HEK293 (cell line): Measurements from ENCODE around the gene MCTS1.

Experiments
- CTCF ChIA-PET: fragments of 350-600 bp; formaldehyde crosslinking; extraction: SDS; loops from one replicate; lab custom pipeline; 2021; ENCODE audit warnings: antibody characterized with exemption; lab: Yijun Ruan, JAX
- POLR2A ChIA-PET: fragments of 300-600 bp; formaldehyde crosslinking; extraction: SDS; loops from one replicate; lab custom pipeline; 2020; ENCODE audit warnings: antibody characterized with exemption, inconsistent platforms; lab: Yijun Ruan, JAX
- H3K27ac ChIP-seq: fragments of 200-500 bp; sonication (Bioruptor generic); 2 replicates; pipeline ENCODE4 v1.5.1; 2014; ENCODE audit warnings: low read depth, low read length, control low read depth, inconsistent platforms; ENCODE audit errors: extremely low read depth
- H3K36me3 ChIP-seq, 2 experiments: fragments of 200-500 bp in 1 of 2; sonication (Bioruptor generic) in 1 of 2; 1 replicate in 1 of 2; 2 replicates in 1 of 2; pipeline ENCODE4 v1.5.1; 2014 to 2017; ENCODE audit warnings: inconsistent platforms in 2 of 2, low read length in 2 of 2; ENCODE audit not compliant: control insufficient read depth in 2 of 2, insufficient read depth in 1 of 2
- H3K4me1 ChIP-seq: fragments of 200-500 bp; sonication (Bioruptor generic); 2 replicates; pipeline ENCODE4 v1.5.1; 2014; ENCODE audit warnings: mild to moderate bottlenecking, low read length, inconsistent platforms; ENCODE audit not compliant: control insufficient read depth, insufficient read depth
- H3K4me3 ChIP-seq: 2 replicates; pipeline ENCODE4 v1.5.1; 2011; ENCODE audit warnings: low read depth, mild to moderate bottlenecking, control low read depth, low read length, moderate library complexity
- H3K9me3 ChIP-seq: fragments of 200-500 bp; sonication (Bioruptor generic); 2 replicates; pipeline ENCODE4 v1.5.1; 2014; ENCODE audit warnings: low read depth, low read length, inconsistent platforms; ENCODE audit not compliant: control insufficient read depth, insufficient read depth
- BCL11A ChIP-seq: fragments of 450-650 bp; formaldehyde crosslinking; IDR thresholded peaks from 2 replicates; pipeline ENCODE4 v1.5.1; 2016; ENCODE audit warnings: low read depth, missing biosample characterization, missing genetic modification characterization
- GLIS2 ChIP-seq: fragments of 450-650 bp; formaldehyde crosslinking; IDR thresholded peaks from 2 replicates; pipeline ENCODE4 v1.5.1; 2016; ENCODE audit warnings: missing biosample characterization, missing genetic modification characterization
- KLF1 ChIP-seq: fragments of 450-650 bp; formaldehyde crosslinking; IDR thresholded peaks from 2 replicates; pipeline ENCODE4 v1.5.1; 2016; ENCODE audit warnings: missing biosample characterization, missing genetic modification characterization
- KLF9 ChIP-seq: fragments of 450-650 bp; formaldehyde crosslinking; IDR thresholded peaks from 2 replicates; pipeline ENCODE4 v1.5.1; 2016; ENCODE audit warnings: missing biosample characterization, missing genetic modification characterization, low read depth
- PRDM1 ChIP-seq: fragments of 450-650 bp; formaldehyde crosslinking; IDR thresholded peaks from 2 replicates; pipeline ENCODE4; 2016; ENCODE audit warnings: missing biosample characterization, missing genetic modification characterization
- SCRT2 ChIP-seq: fragments of 450-650 bp; formaldehyde crosslinking; IDR thresholded peaks from 2 replicates; pipeline ENCODE4 v1.5.1; 2016; ENCODE audit warnings: missing biosample characterization, missing genetic modification characterization
- SP3 ChIP-seq: fragments of 450-650 bp; formaldehyde crosslinking; IDR thresholded peaks from 2 replicates; pipeline ENCODE4 v1.5.1; 2016; ENCODE audit warnings: missing biosample characterization, missing genetic modification characterization
- WT1 ChIP-seq: fragments of 450-650 bp; formaldehyde crosslinking; IDR thresholded peaks from 2 replicates; pipeline ENCODE4 v1.5.1; 2016; ENCODE audit warnings: missing biosample characterization, missing genetic modification characterization
- ZBTB48 ChIP-seq: fragments of 450-650 bp; formaldehyde crosslinking; IDR thresholded peaks from 2 replicates; pipeline ENCODE4 v1.5.1; 2016; ENCODE audit warnings: missing biosample characterization, missing genetic modification characterization
- ZBTB7A ChIP-seq: fragments of 450-650 bp; formaldehyde crosslinking; IDR thresholded peaks from 2 replicates; pipeline ENCODE4 v1.5.1; 2016; ENCODE audit warnings: low read depth, missing biosample characterization, missing genetic modification characterization
- ZNF2 ChIP-seq: fragments of 450-650 bp; formaldehyde crosslinking; IDR thresholded peaks from 2 replicates; pipeline ENCODE4 v1.5.1; 2016; ENCODE audit warnings: missing biosample characterization, missing genetic modification characterization
- ZNF26 ChIP-seq: fragments of 450-650 bp; formaldehyde crosslinking; IDR thresholded peaks from 2 replicates; pipeline ENCODE4 v1.5.1; 2016; ENCODE audit warnings: missing biosample characterization, missing genetic modification characterization
- ZNF335 ChIP-seq: fragments of 450-650 bp; formaldehyde crosslinking; conservative IDR thresholded peaks from 2 replicates; pipeline ENCODE4 v1.5.1; 2016; ENCODE audit warnings: missing biosample characterization, missing genetic modification characterization
- ZNF341 ChIP-seq: fragments of 450-650 bp; formaldehyde crosslinking; IDR thresholded peaks from 2 replicates; pipeline ENCODE4; 2016; ENCODE audit warnings: low read depth, missing biosample characterization, missing genetic modification characterization
- ZNF510 ChIP-seq: fragments of 450-650 bp; formaldehyde crosslinking; IDR thresholded peaks from 2 replicates; pipeline ENCODE4 v1.5.1; 2018; ENCODE audit warnings: mild to moderate bottlenecking, missing genetic modification characterization, missing biosample characterization; ENCODE audit not compliant: insufficient replicate concordance
- ZNF513 ChIP-seq: fragments of 450-650 bp; IDR thresholded peaks from 2 replicates; pipeline ENCODE4 v1.5.1; 2018; ENCODE audit warnings: missing biosample characterization, missing genetic modification characterization
- ZXDB ChIP-seq: fragments of 450-650 bp; formaldehyde crosslinking; IDR thresholded peaks from 2 replicates; pipeline ENCODE4 v1.5.1; 2016; ENCODE audit warnings: missing biosample characterization, missing genetic modification characterization
- TF ChIP-seq, protein P1 (sequence below): fragments of 450-650 bp; formaldehyde crosslinking; conservative IDR thresholded peaks from 2 replicates; pipeline ENCODE4 v1.5.1; 2016; ENCODE audit warnings: low read depth, missing biosample characterization, missing genetic modification characterization
- TF ChIP-seq, protein P2 (sequence below): fragments of 450-650 bp; formaldehyde crosslinking; IDR thresholded peaks from 2 replicates; pipeline ENCODE4 v1.5.1; 2017; ENCODE audit warnings: missing biosample characterization, missing genetic modification characterization

MCTS1 gene

GRCh38 chrX:120561634-120562568, 42.0 kb upstream of the MCTS1 start (continued):
- TF ChIP-seq ZBTB48 = peak; percentile 94
- TF ChIP-seq KLF1 (tag by site-specific recombination) = no peak
- TF ChIP-seq KLF9 (tag by site-specific recombination) = no peak
- TF ChIP-seq ZBTB7A (tag by site-specific recombination) = no peak
- no peak for TF ChIP-seq GLIS2 (tag by site-specific recombination)
- no peak for TF ChIP-seq ZNF26
- TF ChIP-seq ZXDB (tag by site-specific recombination) = no peak
- TF ChIP-seq WT1 = peak; percentile 87
- peak; percentile 55; the same call in 1 of the 2 replicates for TF ChIP-seq ZNF335 (tag by site-specific recombination)
- peak; percentile 79 for TF ChIP-seq ZNF513
- TF ChIP-seq, protein P1, sequence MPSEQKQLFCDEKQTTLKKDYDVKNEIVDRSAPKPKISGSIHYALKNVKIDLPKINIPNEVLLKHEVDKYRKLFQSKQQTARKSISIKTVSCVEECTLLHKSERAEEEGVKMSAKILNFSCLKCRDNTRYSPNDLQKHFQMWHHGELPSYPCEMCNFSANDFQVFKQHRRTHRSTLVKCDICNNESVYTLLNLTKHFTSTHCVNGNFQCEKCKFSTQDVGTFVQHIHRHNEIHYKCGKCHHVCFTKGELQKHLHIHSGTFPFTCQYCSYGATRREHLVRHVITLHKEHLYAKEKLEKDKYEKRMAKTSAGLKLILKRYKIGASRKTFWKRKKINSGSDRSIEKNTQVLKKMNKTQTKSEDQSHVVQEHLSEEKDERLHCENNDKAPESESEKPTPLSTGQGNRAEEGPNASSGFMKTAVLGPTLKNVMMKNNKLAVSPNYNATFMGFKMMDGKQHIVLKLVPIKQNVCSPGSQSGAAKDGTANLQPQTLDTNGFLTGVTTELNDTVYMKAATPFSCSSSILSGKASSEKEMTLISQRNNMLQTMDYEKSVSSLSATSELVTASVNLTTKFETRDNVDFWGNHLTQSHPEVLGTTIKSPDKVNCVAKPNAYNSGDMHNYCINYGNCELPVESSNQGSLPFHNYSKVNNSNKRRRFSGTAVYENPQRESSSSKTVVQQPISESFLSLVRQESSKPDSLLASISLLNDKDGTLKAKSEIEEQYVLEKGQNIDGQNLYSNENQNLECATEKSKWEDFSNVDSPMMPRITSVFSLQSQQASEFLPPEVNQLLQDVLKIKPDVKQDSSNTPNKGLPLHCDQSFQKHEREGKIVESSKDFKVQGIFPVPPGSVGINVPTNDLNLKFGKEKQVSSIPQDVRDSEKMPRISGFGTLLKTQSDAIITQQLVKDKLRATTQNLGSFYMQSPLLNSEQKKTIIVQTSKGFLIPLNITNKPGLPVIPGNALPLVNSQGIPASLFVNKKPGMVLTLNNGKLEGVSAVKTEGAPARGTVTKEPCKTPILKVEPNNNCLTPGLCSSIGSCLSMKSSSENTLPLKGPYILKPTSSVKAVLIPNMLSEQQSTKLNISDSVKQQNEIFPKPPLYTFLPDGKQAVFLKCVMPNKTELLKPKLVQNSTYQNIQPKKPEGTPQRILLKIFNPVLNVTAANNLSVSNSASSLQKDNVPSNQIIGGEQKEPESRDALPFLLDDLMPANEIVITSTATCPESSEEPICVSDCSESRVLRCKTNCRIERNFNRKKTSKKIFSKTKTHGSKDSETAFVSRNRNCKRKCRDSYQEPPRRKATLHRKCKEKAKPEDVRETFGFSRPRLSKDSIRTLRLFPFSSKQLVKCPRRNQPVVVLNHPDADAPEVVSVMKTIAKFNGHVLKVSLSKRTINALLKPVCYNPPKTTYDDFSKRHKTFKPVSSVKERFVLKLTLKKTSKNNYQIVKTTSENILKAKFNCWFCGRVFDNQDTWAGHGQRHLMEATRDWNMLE (tag by site-specific recombination) = no peak
- peak; percentile 30 for TF ChIP-seq SP3 (tag by site-specific recombination)
- TF ChIP-seq BCL11A = no peak
- TF ChIP-seq ZNF341 (tag by site-specific recombination) = peak; percentile 85
- TF ChIP-seq ZNF2 (tag by site-specific recombination) = no peak
- peak; percentile 90 for TF ChIP-seq SCRT2 (tag by site-specific recombination)
- no peak for TF ChIP-seq ZNF510 (tag by site-specific recombination)

- POLR2A ChIA-PET = no interaction called here
- Histone ChIP-seq H3K4me1 (no peaks in the 10 kb centered on the region), H3K4me3 (no peak overlapping the region), H3K9me3 (no peaks in the 10 kb centered on the region), H3K27ac (no peak overlapping the region), H3K36me3 (peaks cover 0 to 3% of the 10 kb centered on the region in 2 experiments; a peak in 1 of 3 replicates)
- CTCF ChIA-PET = no interaction called here
- TF ChIP-seq, protein P2, sequence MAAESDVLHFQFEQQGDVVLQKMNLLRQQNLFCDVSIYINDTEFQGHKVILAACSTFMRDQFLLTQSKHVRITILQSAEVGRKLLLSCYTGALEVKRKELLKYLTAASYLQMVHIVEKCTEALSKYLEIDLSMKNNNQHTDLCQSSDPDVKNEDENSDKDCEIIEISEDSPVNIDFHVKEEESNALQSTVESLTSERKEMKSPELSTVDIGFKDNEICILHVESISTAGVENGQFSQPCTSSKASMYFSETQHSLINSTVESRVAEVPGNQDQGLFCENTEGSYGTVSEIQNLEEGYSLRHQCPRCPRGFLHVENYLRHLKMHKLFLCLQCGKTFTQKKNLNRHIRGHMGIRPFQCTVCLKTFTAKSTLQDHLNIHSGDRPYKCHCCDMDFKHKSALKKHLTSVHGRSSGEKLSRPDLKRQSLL (tag by site-specific recombination) = no peak
- TF ChIP-seq WT1 (no peak), PRDM1 (tag by site-specific recombination) (peak; percentile 69)
Measured at GRCh38 chrX:120562569-120562926, 41.4 kb upstream of the MCTS1 start.
